ENCODE measurements around the gene CD320. TPM values are rescaled to one million over a fixed set of nuclear protein-coding genes. Genes with fewer than 3 reads are reported as not detected.

Gene CD320
- total RNA-seq, 4 donors from 2014 or later = 23.6 to 72.9 (median 37.6) TPM

DNA sequence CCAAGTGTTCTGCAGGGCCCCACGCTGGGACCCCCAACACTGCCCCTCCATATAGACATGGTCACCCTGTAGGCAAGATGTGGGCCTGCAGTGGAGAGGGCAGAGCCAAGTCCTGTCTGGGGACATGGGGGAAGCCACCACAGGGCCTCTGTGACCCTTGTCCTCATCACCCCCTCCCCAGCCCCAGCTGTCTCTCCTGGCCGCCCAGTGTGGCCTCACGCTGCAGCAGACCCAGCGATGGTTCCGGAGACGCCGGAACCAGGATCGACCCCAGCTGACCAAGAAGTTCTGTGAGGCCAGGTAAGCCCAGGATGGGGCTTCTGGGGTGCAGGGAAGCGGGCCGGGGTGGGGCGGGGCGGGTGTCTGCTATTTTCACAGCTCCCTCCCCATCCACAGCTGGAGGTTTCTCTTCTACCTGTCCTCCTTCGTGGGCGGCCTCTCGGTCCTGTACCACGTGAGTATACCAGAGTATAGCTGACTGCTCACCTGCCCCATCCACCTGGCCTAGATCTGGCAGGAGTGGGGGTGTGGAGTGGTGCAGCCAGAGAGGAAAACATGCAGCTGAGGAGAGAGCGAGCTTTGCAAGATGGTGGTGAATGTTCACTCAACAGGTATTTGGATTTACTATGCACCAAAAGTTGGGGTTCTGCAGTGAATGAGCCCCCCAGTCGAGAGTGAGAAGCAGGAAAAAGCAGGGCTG, 52.6 kb downstream of the CD320 start:
- TF ChIP-seq, protein P1, sequence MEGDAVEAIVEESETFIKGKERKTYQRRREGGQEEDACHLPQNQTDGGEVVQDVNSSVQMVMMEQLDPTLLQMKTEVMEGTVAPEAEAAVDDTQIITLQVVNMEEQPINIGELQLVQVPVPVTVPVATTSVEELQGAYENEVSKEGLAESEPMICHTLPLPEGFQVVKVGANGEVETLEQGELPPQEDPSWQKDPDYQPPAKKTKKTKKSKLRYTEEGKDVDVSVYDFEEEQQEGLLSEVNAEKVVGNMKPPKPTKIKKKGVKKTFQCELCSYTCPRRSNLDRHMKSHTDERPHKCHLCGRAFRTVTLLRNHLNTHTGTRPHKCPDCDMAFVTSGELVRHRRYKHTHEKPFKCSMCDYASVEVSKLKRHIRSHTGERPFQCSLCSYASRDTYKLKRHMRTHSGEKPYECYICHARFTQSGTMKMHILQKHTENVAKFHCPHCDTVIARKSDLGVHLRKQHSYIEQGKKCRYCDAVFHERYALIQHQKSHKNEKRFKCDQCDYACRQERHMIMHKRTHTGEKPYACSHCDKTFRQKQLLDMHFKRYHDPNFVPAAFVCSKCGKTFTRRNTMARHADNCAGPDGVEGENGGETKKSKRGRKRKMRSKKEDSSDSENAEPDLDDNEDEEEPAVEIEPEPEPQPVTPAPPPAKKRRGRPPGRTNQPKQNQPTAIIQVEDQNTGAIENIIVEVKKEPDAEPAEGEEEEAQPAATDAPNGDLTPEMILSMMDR (IDR thresholded peaks at IDR 0.05; ENCODE audit: low read depth) = no peak

- TF ChIP-seq, protein P1 (IDR thresholded peaks at IDR 0.05; ENCODE audit: low read depth) = no peak
Observed at GRCh38 chr19:8254286-8255001, 53.7 kb downstream of the CD320 start.

DNA sequence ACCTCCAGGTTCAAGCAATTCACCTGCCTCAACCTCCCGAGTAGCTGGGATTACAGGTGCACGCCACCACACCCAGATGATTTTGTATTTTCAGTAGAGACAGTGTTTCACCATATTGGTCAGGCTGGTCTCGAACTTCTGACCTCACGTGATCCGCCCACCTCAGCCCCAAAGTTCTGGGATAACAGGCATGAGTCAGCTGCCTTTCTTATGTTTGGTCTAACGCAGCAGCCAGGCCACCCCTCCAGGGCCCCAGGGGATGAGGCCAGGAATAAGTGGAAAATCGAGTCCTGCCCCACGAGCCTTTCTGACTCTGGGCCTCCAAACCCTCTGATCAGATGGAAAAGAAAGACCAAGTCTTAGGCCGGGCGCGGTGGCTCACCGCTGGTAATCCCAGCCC, 54.5 kb downstream of the CD320 start:
- TF ChIP-seq, protein P1 (IDR thresholded peaks at IDR 0.05; ENCODE audit: low read depth) = no peak

GRCh38 chr19:8252922-8253589, 55.1 kb downstream of the CD320 start:
- TF ChIP-seq, protein P1 (IDR thresholded peaks at IDR 0.05; ENCODE audit: low read depth) = no peak

Other genes starting within 250 kb of the CD320 start
- not detected for gene FBN3, start 158.8 kb downstream of the CD320 start, total RNA-seq
- 10 to 100 TPM; 10.4 to 34.3 (median 30.8) TPM for gene CERS4, start 99.0 kb downstream of the CD320 start, total RNA-seq
- gene NDUFA7, start 13.0 kb upstream of the CD320 start, total RNA-seq = 10 to 100 TPM; 15.8 to 51.8 (median 23.7) TPM
- 100 to 1,000 TPM; 337 to 849 (median 372) TPM for gene RPS28, start 13.1 kb upstream of the CD320 start, total RNA-seq
- 10 to 100 TPM in 2 of 4 donors, 1 to 10 TPM in 2; 3.6 to 65.7 (median 9.7) TPM for gene KANK3, start 34.9 kb upstream of the CD320 start, total RNA-seq
- gene ANGPTL4, start 55.8 kb upstream of the CD320 start, total RNA-seq = 100 to 1,000 TPM; 150 to 237 (median 190) TPM
- gene RAB11B, start 82.0 kb upstream of the CD320 start, total RNA-seq = 10 to 100 TPM; 29.4 to 95.3 (median 40.7) TPM
- gene MARCHF2, start 104.9 kb upstream of the CD320 start, total RNA-seq = 100 to 1,000 TPM; 107 to 314 (median 189) TPM
- gene HNRNPM, start 136.6 kb upstream of the CD320 start, total RNA-seq = 100 to 1,000 TPM in 1 of 4 donors, 10 to 100 TPM in 3; 58.5 to 105 (median 78.0) TPM
- 1 to 10 TPM in 1 of 4 donors, under 1 TPM in 3; 0.33 to 4.4 (median 0.52) TPM for gene PRAM1, start 194.3 kb upstream of the CD320 start, total RNA-seq
- gene ZNF414, start 205.8 kb upstream of the CD320 start, total RNA-seq = 10 to 100 TPM in 1 of 4 donors, 1 to 10 TPM in 3; 4.8 to 15.6 (median 7.1) TPM